IMR-90 (cell line): ENCODE results near the gene DOCK7. TPM values are rescaled to one million over a fixed set of nuclear protein-coding genes. Genes with fewer than 3 reads are reported as not detected.

ENCODE experiments used
- ATAC-seq: fragments of 200-7000 bp; cut with Tn5 transposase; 2 replicates; pipeline ENCODE4 v1.9.1; 2020; ENCODE audit warnings: low read depth, mild to moderate bottlenecking, moderate library complexity
- BruUV-seq: library from RNA; stranded (reverse); fragments of 400-500 nt; replicated peaks from 2 replicates; lab custom pipeline; 2021; lab: Mats Ljungman, UMichigan
- CTCF ChIA-PET: fragments of 300-600 bp; formaldehyde crosslinking; extraction: SDS; loops from one replicate; lab custom pipeline; 2021; ENCODE audit warnings: antibody characterized with exemption; lab: Yijun Ruan, JAX
- POLR2A ChIA-PET: fragments of 300-600 bp; sonication (Branson Sonifier 250); formaldehyde crosslinking; loops from one replicate; lab custom pipeline; 2022; ENCODE audit warnings: antibody characterized with exemption; ENCODE audit not compliant: unreplicated experiment; lab: Charles Lee
- DNase-seq: peaks from one replicate; pipeline ENCODE4 v3.0.0; 2013
- H2AFZ ChIP-seq: replicated peaks from 2 replicates; pipeline ENCODE3; 2013; ENCODE audit warnings: low read length, mild to moderate bottlenecking; ENCODE audit not compliant: poor library complexity
- H2AK5ac ChIP-seq: 2 replicates; pipeline ENCODE4 v1.6.1; 2013; ENCODE audit warnings: low read depth, low read length, inconsistent platforms
- H2AK9ac ChIP-seq: replicated peaks from 2 replicates; pipeline ENCODE3; 2013; ENCODE audit warnings: mild to moderate bottlenecking, low read depth, low read length, moderate library complexity; ENCODE audit not compliant: poor library complexity
- H2BK120ac ChIP-seq: 2 replicates; pipeline ENCODE4 v1.6.1; 2013; ENCODE audit warnings: low read depth, low read length, inconsistent platforms
- H2BK15ac ChIP-seq: 3 replicates; pipeline ENCODE4 v1.6.1; 2013; ENCODE audit warnings: low read depth, low read length, inconsistent platforms
- H2BK20ac ChIP-seq: 2 replicates; pipeline ENCODE4 v1.6.1; 2013; ENCODE audit warnings: low read depth, mild to moderate bottlenecking, inconsistent platforms, low read length, moderate library complexity
- H2BK5ac ChIP-seq: 2 replicates; pipeline ENCODE4 v1.6.1; 2013; ENCODE audit warnings: mild to moderate bottlenecking, low read depth, low read length, inconsistent platforms; ENCODE audit not compliant: poor library complexity, severe bottlenecking
- H3K14ac ChIP-seq: replicated peaks from 2 replicates; pipeline ENCODE4 v1.6.1; 2013; ENCODE audit warnings: low read depth, low read length, inconsistent platforms
- H3K18ac ChIP-seq: 2 replicates; pipeline ENCODE4 v1.6.1; 2013; ENCODE audit warnings: low read depth, low read length, control low read depth
- H3K23ac ChIP-seq: 2 replicates; pipeline ENCODE4 v1.6.1; 2013; ENCODE audit warnings: low read depth, low read length, inconsistent platforms
- H3K27ac ChIP-seq: 2 replicates; pipeline ENCODE4 v1.5.1; 2013; ENCODE audit warnings: mild to moderate bottlenecking, control low read depth, low read length; ENCODE audit not compliant: insufficient read depth
- H3K27me3 ChIP-seq: 2 replicates; pipeline ENCODE4 v1.6.1; 2013; ENCODE audit warnings: low read length; ENCODE audit not compliant: control insufficient read depth, insufficient read depth
- H3K36me3 ChIP-seq: 2 replicates; pipeline ENCODE4 v1.6.1; 2013; ENCODE audit warnings: low read length, mixed read lengths; ENCODE audit not compliant: control insufficient read depth, insufficient read depth
- H3K4ac ChIP-seq: 2 replicates; pipeline ENCODE4 v1.6.1; 2013; ENCODE audit warnings: low read depth, low read length, inconsistent platforms
- H3K4me1 ChIP-seq: 2 replicates; pipeline ENCODE4 v1.6.1; 2013; ENCODE audit warnings: low read length, mixed read lengths; ENCODE audit not compliant: control insufficient read depth, insufficient read depth
- H3K4me2 ChIP-seq: 2 replicates; pipeline ENCODE4 v1.6.1; 2013; ENCODE audit warnings: low read depth, mild to moderate bottlenecking, control low read depth, low read length, moderate library complexity
- H3K4me3 ChIP-seq: 2 replicates; pipeline ENCODE4 v1.5.1; 2013; ENCODE audit warnings: low read depth, mild to moderate bottlenecking, control low read depth, low read length, moderate library complexity; ENCODE audit not compliant: insufficient read depth
- H3K56ac ChIP-seq: 2 replicates; pipeline ENCODE4 v1.6.1; 2013; ENCODE audit warnings: low read length, inconsistent platforms; ENCODE audit not compliant: insufficient read depth; ENCODE audit errors: extremely low read depth
- H3K79me1 ChIP-seq, 2 experiments: 2 replicates each; pipeline ENCODE4 v1.6.1; 2013; ENCODE audit warnings: low read length in 2 of 2, inconsistent platforms in 1 of 2, low read depth in 1 of 2
- H3K9ac ChIP-seq: 2 replicates; pipeline ENCODE4 v1.6.1; 2013; ENCODE audit warnings: low read depth, low read length, control low read depth
- H3K9me1 ChIP-seq: 2 replicates; pipeline ENCODE4 v1.6.1; 2013; ENCODE audit warnings: low read length, inconsistent platforms; ENCODE audit not compliant: insufficient read depth
- H3K9me3 ChIP-seq: 2 replicates; pipeline ENCODE4 v1.6.1; 2013; ENCODE audit warnings: low read length; ENCODE audit not compliant: control insufficient read depth, insufficient read depth
- H4K20me1 ChIP-seq: 2 replicates; pipeline ENCODE4 v1.6.1; 2013; ENCODE audit warnings: low read length, inconsistent platforms; ENCODE audit not compliant: insufficient read depth
- H4K5ac ChIP-seq: 2 replicates; pipeline ENCODE4 v1.6.1; 2013; ENCODE audit warnings: mild to moderate bottlenecking, low read depth, low read length, control low read depth
- H4K8ac ChIP-seq, 2 experiments: 2 replicates each; pipeline ENCODE4 v1.6.1; 2013; ENCODE audit warnings: low read depth in 2 of 2, low read length in 2 of 2, control low read depth in 1 of 2, inconsistent platforms in 1 of 2
- H4K91ac ChIP-seq: 2 replicates; pipeline ENCODE4 v1.6.1; 2013; ENCODE audit warnings: low read depth, low read length, inconsistent platforms; ENCODE audit not compliant: insufficient read depth
- BHLHE40 ChIP-seq: fragments of 150-350 bp; IDR thresholded peaks from 2 replicates; pipeline ENCODE4 v1.6.1; 2016; ENCODE audit warnings: mild to moderate bottlenecking, low read depth, low read length
- CEBPB ChIP-seq: IDR thresholded peaks from 2 replicates; pipeline ENCODE4 v1.6.1; 2012; ENCODE audit warnings: low read depth, low read length, improper control_type of control experiment
- CHD1 ChIP-seq: IDR thresholded peaks from 2 replicates; pipeline ENCODE4 v1.6.1; 2012; ENCODE audit warnings: low read depth, low read length, improper control_type of control experiment
- CTCF ChIP-seq: conservative IDR thresholded peaks from 2 replicates; pipeline ENCODE4 v1.5.1; 2012; ENCODE audit warnings: mild to moderate bottlenecking, low read depth, low read length, improper control_type of control experiment
- ELK1 ChIP-seq: fragments of 150-350 bp; IDR thresholded peaks from 2 replicates; pipeline ENCODE4 v1.6.1; 2016; ENCODE audit warnings: low read depth, mild to moderate bottlenecking, low read length, moderate library complexity, borderline replicate concordance
- FOS ChIP-seq: fragments of 150-350 bp; IDR thresholded peaks from 2 replicates; pipeline ENCODE4 v1.6.1; 2016; ENCODE audit warnings: low read depth, low read length
- MAFK ChIP-seq: IDR thresholded peaks from 2 replicates; pipeline ENCODE4 v1.6.1; 2012; ENCODE audit warnings: low read depth, low read length, improper control_type of control experiment
- MAZ ChIP-seq: IDR thresholded peaks from 2 replicates; pipeline ENCODE4 v1.6.1; 2012; ENCODE audit warnings: low read depth, mild to moderate bottlenecking, low read length, improper control_type of control experiment, moderate library complexity, borderline replicate concordance
- MXI1 ChIP-seq: IDR thresholded peaks from 2 replicates; pipeline ENCODE4 v1.6.1; 2012; ENCODE audit warnings: low read depth, mild to moderate bottlenecking, low read length, moderate library complexity, borderline replicate concordance
- NFE2L2 ChIP-seq: fragments of 150-350 bp; IDR thresholded peaks from 2 replicates; pipeline ENCODE4 v1.6.1; 2016; ENCODE audit warnings: low read depth, mild to moderate bottlenecking, low read length
- POLR2A ChIP-seq: IDR thresholded peaks from 2 replicates; pipeline ENCODE4 v1.6.1; 2012; ENCODE audit warnings: mild to moderate bottlenecking, low read depth, low read length
- RAD21 ChIP-seq: IDR thresholded peaks from 2 replicates; pipeline ENCODE4 v1.6.1; 2012; ENCODE audit warnings: low read length, improper control_type of control experiment
- RCOR1 ChIP-seq: IDR thresholded peaks from 2 replicates; pipeline ENCODE4 v1.6.1; 2012; ENCODE audit warnings: mild to moderate bottlenecking, low read length, improper control_type of control experiment; ENCODE audit not compliant: insufficient replicate concordance
- RFX5 ChIP-seq: IDR thresholded peaks from 2 replicates; pipeline ENCODE4 v1.8.0; 2012; ENCODE audit warnings: low read depth, mild to moderate bottlenecking, low read length, moderate library complexity
- SMC3 ChIP-seq: fragments of 150-350 bp; IDR thresholded peaks from 2 replicates; pipeline ENCODE4 v1.6.1; 2016; ENCODE audit warnings: low read depth, mild to moderate bottlenecking, antibody characterized with exemption, low read length, moderate library complexity
- USF2 ChIP-seq: fragments of 150-350 bp; IDR thresholded peaks from 2 replicates; pipeline ENCODE4 v1.6.1; 2017; ENCODE audit warnings: mild to moderate bottlenecking, antibody characterized with exemption, low read length, low read depth
- WGBS, 2 experiments: methylation state at CpG; one replicate each; pipeline versions ENCODE4 v1.1.5 to v1.1.7; 2013; ENCODE audit warnings: missing lambda C conversion rate in 2 of 2; ENCODE audit not compliant: insufficient read length in 1 of 2; ENCODE audit errors: extremely low coverage in 2 of 2; 5-methylcytosine and 5-hydroxymethylcytosine counted together
- dilution Hi-C: fragments of 300-500 bp; cut with HindIII; formaldehyde crosslinking; loops from one replicate; pipeline ENCODE4 v1.14.3; 2018; ENCODE audit warnings: low sequenced_read_pairs; ENCODE audit not compliant: unreplicated experiment
- in situ Hi-C: fragments of 300-500 bp; cut with MboI; formaldehyde crosslinking; loops from 3 replicates; pipeline ENCODE4 v1.14.3; 2019; ENCODE audit warnings: low sequenced_read_pairs, inconsistent platforms, mixed read lengths
- intact Hi-C: fragments of 100-400 bp; cut with micrococcal nuclease; formaldehyde crosslinking; loops from 2 replicates; pipeline ENCODE4 v1.10.0; 2022
- polyA plus RNA-seq, 3 experiments: library from polyadenylated mRNA; depleted of rRNA; stranded (reverse); fragments of >200 nt; gene quantifications; 2 replicates each; pipeline ENCODE4 v1.2.3, GENCODE V29; 2012; ENCODE audit warnings: low replicate concordance in 1 of 3
- total RNA-seq: library from RNA; depleted of rRNA; stranded (reverse); fragments of >200 nt; gene quantifications from 2 replicates; pipeline ENCODE4 v1.2.3, GENCODE V29; 2012

Gene DOCK7
- total and polyA plus RNA-seq, 2 of the 4 experiments (the other 2 are of a cell fraction), result 38.0 to 97.7 TPM

GRCh38 chr1:62484824-62485468 is 203.2 kb downstream of the DOCK7 start:
- WGBS, 2 experiments, result no CpG with 5 or more reads among the region's 5 CpGs

More at GRCh38 chr1:62484824-62485468, 203.2 kb downstream of the DOCK7 start:
- Histone ChIP-seq H3K9ac (no peak overlapping the region), H3K27ac (no peak overlapping the region), H3K23ac (no peak overlapping the region), H2AFZ (no peak overlapping the region), H2AK5ac (no peak overlapping the region), H4K8ac (no peak overlapping the region), H2AK9ac (no peak overlapping the region), H4K20me1 (no peaks in the 10 kb centered on the region), H3K4me2 (no peak overlapping the region), H3K9me1 (no peaks in the 10 kb centered on the region), H2BK120ac (no peak overlapping the region), H3K4ac (no peak overlapping the region), H4K5ac (no peak overlapping the region), H3K36me3 (peaks cover 10% of the 10 kb centered on the region), H3K56ac (no peak overlapping the region), H3K14ac (no peak overlapping the region), H4K91ac (no peak overlapping the region), H2BK5ac (no peak overlapping the region), H3K79me1 (peaks cover 0 to 3% of the 10 kb centered on the region in 2 experiments; a peak in 3 of 4 replicates), H2BK15ac (no peak overlapping the region), H3K18ac (no peak overlapping the region), H3K27me3 (no peaks in the 10 kb centered on the region), H2BK20ac (no peak overlapping the region), H3K4me3 (no peak overlapping the region), H3K9me3 (no peaks in the 10 kb centered on the region), H3K4me1 (no peaks in the 10 kb centered on the region)
- intact Hi-C loops (no loop called here), in situ Hi-C loops (no loop called here), dilution Hi-C loops (no loop called here)
- no TSS peak for BruUV-seq
- POLR2A ChIA-PET, result no interaction called here
- no peak for DNase-seq
- CTCF ChIA-PET, result no interaction called here
- TF ChIP-seq CTCF (no peak), SMC3 (no peak), CHD1 (no peak), MXI1 (no peak), RFX5 (no peak), MAZ (no peak), MAFK (no peak), FOS (no peak), BHLHE40 (no peak), RAD21 (no peak), POLR2A (no peak), USF2 (no peak), CEBPB (no peak), NFE2L2 (no peak), ELK1 (no peak), RCOR1 (no peak)
- ATAC-seq, result no peak
